Activated CD4-positive, alpha-beta T cell treated with anti-CD3 and anti-CD28 coated beads, Interleukin-2, Interleukin-6, amounts not matched to agents 100 ng/mL and 50 ng/mL, durations not matched to agents 16 hours and 8 hours (primary cell): ENCODE measurements around the gene ZBED2.
A peak's percentile ranks its signal among the peaks of the same experiment; 100 is the strongest.

ENCODE experiments used
- DNase-seq: peaks from one replicate; pipeline ENCODE4 v3.0.0-alpha.2; 2020

The ZBED2 gene

DNA sequence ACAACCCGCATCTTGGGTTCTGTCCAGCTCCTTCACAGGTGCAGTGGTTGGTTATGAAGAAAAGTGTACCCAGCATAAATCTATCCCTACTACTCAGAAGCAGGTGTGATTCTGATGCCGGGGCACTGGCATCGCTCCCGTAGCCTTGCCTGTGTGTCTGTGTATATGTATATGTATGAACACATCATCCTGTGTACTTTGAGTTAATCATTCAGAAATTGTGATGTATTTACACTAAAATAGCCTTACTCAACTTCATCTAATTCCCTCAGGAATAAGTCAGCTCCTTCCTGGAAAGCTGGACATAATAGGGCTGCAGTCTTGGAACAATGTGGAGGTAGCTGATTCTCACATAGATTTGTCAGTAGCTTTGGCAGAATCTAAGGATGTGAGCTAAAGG lies 6.7 kb upstream of the ZBED2 start:
- no peak for DNase-seq

DNA sequence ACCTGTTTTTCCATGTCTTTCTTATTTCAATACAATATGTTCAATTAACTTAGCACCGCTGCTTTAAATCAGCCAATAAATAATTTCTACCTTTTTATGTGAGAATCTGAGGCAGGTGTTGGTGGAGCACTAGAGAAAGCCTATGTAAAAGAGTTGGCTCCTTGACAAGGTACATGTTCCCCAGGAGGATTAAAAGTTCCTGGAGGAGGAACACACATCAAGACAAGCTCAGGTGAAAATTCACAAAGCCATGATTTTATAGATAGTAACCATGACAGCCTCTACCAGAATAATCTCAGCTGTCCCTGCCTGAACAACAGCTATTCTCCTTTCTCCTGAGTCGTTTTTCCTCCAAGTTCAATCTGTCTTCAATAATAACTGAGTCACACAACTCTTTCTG lies 3.4 kb upstream of the ZBED2 start:
- DNase-seq: no peak

DNA sequence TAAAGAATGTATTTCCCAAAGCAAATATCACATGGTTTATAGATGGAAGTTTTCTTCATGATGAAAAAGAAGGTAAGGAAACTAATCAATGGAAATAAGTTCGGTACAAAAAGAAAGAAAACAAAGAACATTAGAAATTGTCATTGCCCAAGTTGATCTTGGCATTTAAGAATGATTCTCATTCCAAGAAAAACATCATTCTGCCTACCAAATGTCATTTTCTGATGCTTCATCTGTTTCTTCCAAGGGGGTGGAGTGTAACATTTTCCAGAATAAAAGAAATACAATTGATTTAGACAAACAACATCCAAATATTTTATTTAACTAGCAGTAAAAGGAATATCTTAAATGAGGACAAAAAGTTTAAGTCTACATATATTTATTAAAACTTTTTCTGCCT lies 3.0 kb upstream of the ZBED2 start:
- DNase-seq: no peak

DNA sequence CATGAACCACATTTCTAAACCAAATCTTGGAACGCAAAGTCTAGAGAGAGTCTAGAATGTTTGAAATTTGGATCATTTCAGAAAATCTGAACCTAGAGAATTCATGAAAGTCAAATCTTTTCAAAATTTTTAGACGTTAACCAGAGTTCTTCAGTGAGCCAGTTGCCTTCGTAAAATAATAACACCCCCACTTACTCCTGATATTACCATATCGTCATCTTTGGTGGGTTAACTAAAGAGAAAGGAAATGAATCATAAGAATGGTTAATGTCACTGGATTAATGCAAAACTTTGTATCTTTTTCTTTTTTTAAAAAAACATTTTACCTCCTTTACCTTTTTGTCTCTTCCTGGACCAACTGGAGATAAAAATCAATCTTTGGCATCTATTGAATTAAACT lies 1.2 kb upstream of the ZBED2 start:
- peak; percentile 66 for DNase-seq

DNA sequence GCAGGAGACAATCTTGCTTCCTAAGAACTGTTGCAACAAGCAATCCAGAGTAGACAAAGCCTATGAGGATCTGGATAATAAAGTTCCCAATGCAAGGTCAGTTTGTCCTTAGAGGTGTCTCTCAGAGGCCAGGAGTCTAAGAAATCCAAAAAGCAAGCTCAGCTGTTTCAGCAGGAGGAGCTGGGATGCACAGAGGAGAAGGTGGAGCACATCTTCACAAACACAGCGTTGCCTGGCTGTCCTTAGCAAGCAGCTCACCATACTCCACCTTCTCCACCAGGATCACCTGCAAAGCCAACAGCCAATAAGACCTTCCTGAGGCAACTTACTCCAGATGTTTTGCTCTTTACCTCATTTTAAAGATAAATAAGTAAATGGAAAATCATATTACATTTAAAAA lies 365 bp downstream of the ZBED2 start:
- DNase-seq: peak; percentile 49

DNA sequence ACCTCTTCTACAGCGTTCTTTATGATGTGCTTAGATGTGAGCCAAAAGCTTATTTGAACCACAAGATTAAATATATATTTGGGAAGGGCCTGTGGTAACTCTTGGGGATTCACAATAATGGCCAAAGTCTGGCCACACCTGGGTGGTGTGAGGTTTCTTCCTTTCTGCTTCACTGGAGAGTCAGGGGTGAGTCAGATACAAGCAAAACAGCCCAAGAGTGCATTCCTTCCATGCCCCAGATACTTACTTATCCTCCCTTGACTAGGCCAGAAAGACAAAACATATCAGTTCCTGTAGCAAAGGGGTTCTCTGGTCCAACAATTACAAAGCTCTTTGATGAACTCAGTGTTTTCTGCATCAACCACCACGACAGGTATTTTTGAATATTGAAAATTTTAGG lies 941 bp downstream of the ZBED2 start:
- peak; percentile 56 for DNase-seq

DNA sequence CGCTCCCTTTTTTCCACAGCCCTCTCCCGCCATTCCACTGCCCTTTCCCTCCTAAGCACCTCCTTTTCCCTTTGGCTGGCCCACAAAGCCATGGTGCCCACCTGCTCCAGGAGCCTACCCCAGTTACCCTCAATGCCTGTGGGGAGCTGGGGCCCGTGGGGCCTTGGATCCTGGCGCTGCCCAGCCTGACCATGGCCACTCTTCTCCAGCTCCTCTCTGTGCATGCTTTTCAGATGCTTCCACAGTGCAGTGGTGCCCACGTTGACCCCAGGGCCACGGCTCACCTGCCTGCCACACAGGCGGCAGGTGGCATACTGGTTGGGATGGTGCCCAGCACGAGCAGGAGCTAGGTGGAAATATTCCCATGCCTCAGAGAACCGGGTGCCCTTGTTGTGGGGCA lies 1.5 kb downstream of the ZBED2 start:
- DNase-seq: no peak

DNA sequence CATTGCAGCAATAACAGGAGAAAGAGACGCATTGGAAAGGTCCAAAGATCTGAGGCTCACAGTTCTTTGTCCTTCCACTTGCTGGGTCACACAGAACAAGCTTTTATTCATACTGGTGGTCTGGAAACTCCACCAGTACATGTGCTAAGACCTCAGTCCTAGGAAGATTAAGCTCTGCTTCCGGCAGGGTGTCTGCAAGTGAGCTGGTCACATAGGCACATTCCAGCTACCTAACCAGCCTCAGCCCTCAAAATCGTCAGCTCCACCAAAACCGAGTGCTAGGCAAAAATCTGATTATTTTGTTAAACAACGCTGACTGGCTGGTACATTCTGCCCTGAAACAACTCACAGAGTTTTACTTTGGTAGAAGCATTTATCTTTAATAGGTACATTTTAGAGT lies 2.2 kb downstream of the ZBED2 start:
- DNase-seq: peak; percentile 64

DNA sequence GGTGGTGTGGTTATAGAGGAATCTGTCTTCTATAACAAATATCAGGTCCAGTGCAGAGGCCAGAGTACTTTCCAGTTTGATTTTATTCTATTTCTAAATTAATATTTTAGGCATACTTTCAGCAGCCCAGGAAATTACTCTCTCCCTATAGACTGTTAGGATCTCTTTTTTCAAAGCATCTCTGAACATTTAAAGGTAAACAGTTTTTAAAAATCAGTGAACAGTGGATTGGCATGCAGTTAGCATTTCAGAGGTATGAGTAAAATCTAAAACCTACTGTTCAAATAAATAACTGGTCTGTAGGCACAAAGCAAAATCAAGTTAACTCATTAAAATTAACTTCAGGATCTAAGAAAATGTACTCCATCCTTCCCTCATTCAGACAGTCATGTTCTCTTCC lies 3.0 kb downstream of the ZBED2 start:
- no peak for DNase-seq

DNA sequence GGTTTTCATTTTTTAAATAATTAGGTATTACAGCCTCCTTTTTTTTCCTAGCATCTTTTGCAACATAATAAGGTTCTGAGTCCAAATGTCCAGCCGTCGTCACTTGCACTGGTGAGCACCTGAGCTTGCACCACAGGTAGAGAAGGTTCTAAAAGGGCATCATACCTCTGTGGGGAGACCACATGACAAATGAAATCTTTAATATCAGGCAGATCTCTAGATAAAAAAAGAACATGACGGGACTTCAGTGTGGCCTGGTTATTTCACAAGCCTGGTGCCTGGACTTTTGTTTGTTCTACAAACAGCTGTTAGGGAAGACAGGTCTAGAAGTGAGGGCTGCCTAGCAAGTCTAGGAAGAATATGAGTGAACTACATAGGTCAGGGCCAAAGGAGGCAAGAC lies 3.6 kb downstream of the ZBED2 start:
- no peak for DNase-seq

DNA sequence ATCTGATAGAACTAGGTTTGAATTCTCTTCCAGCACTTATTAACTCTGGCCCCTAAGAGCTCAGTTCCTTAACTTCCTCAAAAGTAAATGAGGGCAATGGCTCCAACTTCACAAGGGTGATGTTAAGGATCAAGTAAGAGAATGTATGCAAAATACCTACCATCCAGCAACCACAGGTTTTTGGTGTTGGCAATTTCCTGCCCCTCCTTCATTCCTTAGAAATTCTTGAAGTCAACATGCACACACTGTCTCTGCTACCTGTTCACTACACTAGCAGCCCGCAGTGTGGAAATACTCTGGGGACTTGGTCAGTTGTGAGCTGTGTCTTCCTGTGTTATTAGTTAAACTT lies 5.0 kb downstream of the ZBED2 start:
- no peak for DNase-seq

DNA sequence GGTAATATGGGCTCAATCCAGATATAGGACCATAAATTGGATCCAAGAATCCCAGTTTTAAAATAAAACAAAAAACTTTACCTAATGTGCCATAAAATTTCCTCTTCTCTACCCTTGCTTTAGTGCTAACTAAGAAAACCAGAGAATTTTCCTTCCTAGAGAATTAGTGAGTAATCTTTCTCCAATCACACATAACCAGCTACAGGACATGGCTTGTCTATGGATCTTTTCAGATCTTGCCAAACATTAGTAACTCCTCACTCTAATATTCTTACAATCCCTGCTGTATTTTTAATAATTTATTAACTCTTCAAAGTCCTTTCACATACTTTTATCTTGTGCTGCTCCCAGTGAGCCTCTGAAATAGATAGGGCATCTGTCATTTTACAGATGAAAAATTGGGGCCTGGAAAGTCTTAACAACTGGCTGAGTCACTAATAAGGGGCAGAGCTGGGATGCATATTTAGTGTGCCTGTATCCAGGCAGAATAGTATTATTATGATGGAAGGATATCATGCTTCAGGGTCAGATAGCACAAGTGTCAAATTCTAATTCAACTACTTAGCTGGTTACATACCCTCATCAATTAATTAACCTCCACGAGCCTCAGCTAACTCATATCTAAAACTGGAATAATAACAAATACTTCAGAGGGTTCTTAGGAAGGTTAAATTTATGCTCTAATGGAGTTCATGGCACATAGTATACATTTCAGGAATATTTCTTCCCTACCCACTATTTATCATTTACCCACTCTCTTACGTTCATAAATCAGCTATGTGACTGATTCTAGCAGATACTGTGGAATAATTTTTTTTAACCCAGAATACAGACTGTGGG lies 5.6 kb downstream of the ZBED2 start:
- DNase-seq: no peak

DNA sequence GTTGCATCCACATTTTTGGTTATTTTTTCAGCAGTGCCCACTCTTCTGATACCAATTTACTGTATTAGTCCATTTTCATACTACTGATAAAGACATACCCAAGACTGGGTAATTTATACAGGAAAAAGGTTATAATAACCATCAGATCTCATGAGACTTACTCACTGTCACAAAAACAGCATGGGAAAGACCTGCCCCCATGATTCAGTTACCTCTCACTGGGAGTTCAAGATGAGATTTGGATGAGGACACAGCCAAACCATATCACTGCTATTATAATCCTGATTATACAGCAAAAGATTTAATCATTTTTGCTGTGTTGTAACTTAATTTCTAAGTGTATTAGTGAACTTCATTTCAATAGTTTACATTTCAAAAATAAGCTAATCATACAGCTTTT lies 6.6 kb downstream of the ZBED2 start:
- no peak for DNase-seq

DNA sequence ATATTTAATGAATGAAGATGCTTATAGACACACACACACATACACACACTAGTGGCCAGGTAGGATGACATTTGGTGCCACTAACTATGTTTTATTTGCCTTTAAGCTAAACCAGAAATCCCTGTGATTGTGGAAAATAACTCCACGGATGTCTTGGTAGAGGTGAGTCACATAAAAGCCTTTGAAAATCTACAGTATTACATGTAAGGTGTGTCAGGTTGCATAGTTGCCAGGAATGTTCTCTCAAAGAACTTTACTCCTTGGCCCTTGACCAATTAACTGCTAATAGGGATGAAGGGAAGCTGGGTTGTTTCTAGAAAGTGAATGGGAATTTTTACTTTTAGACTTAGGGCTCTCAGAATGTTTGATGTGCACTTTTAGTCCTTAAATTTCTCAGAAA lies 9.9 kb downstream of the ZBED2 start:
- no peak for DNase-seq

DNA sequence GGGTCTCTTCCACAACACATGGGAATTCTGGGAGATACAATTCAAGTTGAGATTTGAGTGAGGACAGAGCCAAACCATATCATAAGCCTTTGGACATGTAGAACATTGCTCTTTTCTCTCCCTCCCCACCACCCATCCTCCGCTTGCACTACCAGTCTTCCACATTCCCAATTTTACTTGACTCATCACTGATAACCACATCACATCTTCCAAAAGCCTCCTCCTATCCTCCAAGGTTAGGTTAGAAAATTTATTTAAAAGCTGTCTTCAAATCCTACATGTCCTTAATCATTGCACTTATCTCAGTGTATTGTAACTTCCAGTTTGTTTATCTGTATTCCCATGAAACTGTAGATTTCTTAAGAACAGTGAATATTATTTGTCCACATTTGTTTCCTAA lies 10.4 kb downstream of the ZBED2 start:
- no peak for DNase-seq

DNA sequence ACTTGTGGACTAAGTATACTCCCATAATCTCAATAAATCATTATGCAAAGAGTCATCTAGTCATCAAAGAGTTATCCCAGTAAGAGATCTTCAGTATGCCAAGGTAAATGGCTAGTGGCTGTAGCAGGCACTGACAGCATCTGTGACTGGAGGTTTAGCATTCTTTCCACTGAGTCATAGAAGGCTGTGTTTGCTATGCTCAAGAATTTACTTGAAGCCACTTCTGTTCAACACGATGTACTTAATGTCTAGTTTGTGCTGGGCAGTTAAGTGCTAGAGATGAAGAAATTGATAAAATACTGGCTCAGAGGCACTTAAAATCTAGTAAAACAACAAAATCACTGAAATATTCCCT lies 13.0 kb downstream of the ZBED2 start:
- DNase-seq: no peak

DNA sequence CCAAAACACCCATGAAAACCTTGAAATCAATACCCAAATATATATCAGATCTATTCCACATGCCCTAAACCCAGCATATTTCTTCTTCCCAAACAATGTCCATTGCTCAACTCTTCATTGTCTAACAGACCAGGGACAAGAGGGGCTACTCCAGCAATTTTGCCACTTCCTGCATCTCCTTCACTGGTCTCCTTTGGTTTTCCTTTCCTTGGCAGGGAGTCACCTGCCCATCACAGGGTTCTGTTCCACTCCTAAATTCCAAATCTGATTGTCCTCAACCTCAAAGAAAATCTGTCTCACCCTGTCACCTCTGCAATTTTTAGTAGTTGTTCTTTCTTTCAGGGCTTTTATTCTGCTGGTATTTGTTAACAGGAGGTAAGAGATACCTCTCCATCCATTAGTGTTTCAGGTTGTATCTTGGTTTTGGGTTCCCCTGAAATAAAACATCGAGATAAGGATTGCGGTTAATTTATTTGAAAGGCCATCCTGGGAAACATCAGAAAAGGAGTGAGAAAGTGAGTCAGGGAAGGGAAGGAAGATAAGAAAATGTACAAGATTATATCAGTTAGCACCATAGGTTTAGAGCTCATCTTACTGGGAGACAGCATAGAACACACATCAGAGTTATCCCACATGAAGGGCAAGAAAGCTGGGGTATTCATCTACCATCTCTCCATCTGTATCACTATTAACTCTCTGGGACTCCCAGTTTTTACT lies 13.6 kb downstream of the ZBED2 start:
- DNase-seq: no peak

DNA sequence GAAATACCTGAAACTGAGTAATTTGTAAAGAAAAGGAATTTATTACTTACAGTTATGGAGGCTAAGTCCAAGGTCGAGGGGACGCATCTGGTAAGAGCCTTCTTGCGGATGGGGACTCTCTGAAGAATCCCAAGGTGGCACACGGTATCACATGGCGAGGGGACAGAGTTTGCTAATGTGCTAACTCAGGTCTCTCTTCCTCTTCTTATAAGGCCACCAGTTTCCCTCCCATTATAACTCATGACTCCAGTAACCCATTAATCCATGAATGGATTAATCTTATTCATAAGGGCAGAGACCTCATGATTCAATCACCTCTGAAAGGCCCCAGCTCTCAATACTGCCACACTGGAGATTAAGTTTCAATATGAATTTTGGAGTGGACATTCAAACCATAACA lies 15.7 kb downstream of the ZBED2 start:
- DNase-seq: no peak

DNA sequence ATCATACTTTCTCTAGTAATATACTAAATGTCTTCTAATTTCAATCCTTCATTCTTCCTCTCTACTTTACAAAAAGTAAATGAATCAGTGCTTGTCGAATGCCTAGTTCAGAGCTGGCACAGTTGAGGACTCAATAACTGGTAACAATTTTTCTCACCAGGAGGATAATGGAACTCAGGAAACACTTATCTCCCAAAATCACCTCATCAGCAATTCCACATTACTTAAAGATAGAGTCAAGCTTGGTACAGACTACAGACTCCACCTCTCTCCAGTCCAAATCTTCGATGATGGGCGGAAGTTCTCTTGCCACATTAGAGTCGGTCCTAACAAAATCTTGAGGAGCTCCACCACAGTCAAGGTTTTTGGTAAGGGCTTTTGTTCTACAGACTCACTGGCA lies 16.3 kb downstream of the ZBED2 start:
- no peak for DNase-seq

DNA sequence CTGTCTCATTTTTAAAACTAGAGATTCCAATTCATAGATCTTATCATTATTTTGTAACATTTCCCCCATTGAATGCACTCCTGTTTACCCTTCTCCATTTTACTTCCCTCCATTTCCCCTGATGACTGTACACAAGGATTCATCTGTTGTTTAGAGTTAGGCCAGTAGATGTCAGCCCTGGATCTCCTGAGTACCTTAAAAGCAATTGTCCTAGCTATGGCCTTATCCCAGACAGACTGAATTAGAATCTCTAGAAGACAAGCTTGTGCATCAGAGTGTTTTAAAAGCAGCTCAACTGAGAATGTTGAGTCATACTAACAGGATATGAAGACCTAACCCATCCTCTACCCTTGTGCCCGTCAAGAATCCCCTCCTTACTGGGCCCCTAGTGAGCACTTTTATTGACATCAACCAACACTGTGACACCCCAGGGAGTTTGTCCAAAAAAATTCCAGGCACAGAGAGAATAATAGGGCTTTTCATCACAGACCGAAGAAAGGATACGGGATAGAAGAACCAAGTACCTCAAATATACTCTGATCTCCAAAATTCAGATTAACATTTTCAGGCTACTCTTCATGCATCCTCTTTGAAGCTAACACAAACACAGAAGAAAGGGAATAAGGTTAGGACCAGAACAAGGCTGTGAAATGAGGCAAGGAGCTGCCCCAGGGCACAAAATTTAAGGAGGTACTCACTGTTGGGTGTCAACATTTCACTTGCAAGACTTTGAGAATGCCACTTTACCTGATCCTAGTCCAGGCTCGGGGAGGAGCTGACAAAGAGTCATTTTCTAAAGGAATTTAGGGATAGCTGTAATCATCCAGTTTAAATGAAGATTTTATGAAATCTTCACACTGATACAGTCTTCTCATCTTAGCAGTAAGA lies 17.1 kb downstream of the ZBED2 start:
- DNase-seq: peak; percentile 72

DNA sequence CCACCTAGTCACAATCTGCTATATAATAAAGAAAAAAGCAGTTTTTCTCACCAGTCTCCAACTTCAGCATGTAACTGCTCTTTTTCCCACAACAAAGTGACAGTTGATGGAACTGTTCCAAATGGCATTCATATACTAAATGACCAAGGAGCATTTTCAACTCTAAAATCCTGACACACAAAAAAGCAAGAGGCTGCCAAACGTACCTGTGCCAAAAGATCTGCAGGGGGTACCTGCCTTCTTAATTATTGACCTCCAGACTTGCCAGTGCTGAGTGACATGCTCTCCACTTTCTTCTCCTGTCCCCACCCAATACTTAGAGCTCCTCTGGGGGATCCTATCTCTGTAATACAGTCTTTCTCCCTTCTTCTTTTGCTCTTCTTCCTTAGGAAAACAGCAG lies 18.0 kb downstream of the ZBED2 start:
- DNase-seq: no peak

DNA sequence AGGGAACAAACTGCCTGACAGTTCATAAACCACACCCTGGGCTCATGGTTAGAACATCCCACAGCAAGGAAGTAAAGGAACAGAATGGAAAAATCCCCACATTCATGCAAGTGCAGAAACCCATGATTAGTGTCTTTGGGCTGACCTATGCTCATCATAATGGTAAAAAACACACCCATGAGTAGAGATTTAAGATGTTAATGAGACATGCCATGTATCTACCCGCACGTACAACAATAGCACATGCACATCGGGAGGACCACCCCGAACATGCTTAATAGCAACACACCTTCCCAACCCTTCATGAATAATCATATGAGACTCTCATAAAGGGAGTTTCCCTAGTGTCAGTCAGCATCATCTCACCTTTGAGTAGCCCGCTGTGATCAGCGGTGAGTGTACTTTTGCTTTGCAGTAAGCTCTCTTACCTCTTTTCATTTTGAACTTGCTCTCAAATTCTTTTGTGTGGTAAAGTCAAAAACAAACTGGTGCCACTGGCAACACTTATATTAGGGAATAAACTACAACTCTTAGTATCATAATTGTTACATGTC lies 23.2 kb downstream of the ZBED2 start:
- no peak for DNase-seq

DNA sequence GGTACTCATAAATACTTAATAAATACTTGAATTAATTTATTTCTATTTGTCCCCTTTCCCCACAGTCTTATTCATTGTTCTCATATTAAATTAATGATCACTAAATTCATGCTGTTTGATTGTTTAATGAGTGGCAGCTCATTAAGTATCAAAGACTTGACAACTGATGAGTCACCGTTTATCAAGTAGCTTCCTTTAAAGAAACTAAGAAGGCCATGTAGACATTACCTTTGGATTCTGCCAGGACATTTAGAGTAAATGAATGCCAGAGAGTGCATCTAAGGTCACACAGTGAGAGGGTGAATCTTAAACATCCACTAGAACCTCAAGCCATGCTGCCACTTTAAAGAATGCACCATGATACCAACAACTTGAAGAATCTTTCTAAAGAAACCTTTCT lies 23.9 kb downstream of the ZBED2 start:
- DNase-seq: no peak
